HFFc6 (cell line): ENCODE data around the gene NSF. TPM values are rescaled to one million over a fixed set of nuclear protein-coding genes. Genes with fewer than 3 reads are reported as not detected.
A peak's percentile ranks its signal among the peaks of the same experiment; 100 is the strongest.
"Not testable (repeated sequence)": the region's sequence is repeated elsewhere in the genome, so short reads cannot be mapped to it uniquely, and the experiment has no call there.

Source experiments
- DNase-seq: peaks from one replicate; pipeline ENCODE4 v3.0.0-alpha.2; 2018
- H3K27ac Mint-ChIP-seq: 2 replicates; pipeline ENCODE4 v1.8.0; 2020; ENCODE audit warnings: mild to moderate bottlenecking, mixed read lengths
- H3K27me3 Mint-ChIP-seq: 2 replicates; pipeline ENCODE4 v1.8.0; 2021; ENCODE audit warnings: mild to moderate bottlenecking, moderate library complexity, mixed read lengths; ENCODE audit not compliant: insufficient read depth
- H3K36me3 Mint-ChIP-seq: 2 replicates; pipeline ENCODE4 v1.8.0; 2021; ENCODE audit warnings: low read depth, mixed read lengths
- H3K4me1 Mint-ChIP-seq: 2 replicates; pipeline ENCODE4 v1.8.0; 2020; ENCODE audit warnings: low read depth, mixed read lengths
- H3K4me3 Mint-ChIP-seq: 2 replicates; pipeline ENCODE4 v1.8.0; 2020; ENCODE audit warnings: mild to moderate bottlenecking, moderate library complexity, mixed read lengths
- H3K9me3 Mint-ChIP-seq: 2 replicates; pipeline ENCODE4 v1.8.0; 2020; ENCODE audit warnings: mild to moderate bottlenecking, mixed read lengths
- CTCF ChIP-seq: fragments of 200-600 bp; sonication (generic); IDR thresholded peaks from 2 replicates; pipeline ENCODE4 v1.5.0; 2021; ENCODE audit warnings: antibody characterized with exemption, mild to moderate bottlenecking
- total RNA-seq, 6 experiments: library from RNA; stranded (reverse); fragmentation: NEBNext Ultra II Directional; extraction: Animal tissue kit (Norgen Biotek cat#: 25700); gene quantifications; 2 replicates in 1 of 6; 3 replicates in 5 of 6; pipeline ENCODE4 v1.2.3, GENCODE V29; 2021

The NSF gene
- total RNA-seq, 6 experiments from 2014 or later, result 87.7 to 118 (median 113) TPM

- H3K4me3 Mint-ChIP-seq, H3K4me1 Mint-ChIP-seq, H3K27ac Mint-ChIP-seq, H3K9me3 Mint-ChIP-seq, H3K27me3 Mint-ChIP-seq, H3K36me3 Mint-ChIP-seq: not testable (repeated sequence)
- TF ChIP-seq CTCF, result peak; percentile 44
- DNase-seq, result peak; percentile 2
Measured at GRCh38 chr17:46641861-46642656, 51.6 kb downstream of the NSF start.

- not testable (repeated sequence) for H3K36me3 Mint-ChIP-seq, H3K27ac Mint-ChIP-seq, H3K9me3 Mint-ChIP-seq, DNase-seq, H3K4me1 Mint-ChIP-seq, H3K27me3 Mint-ChIP-seq, H3K4me3 Mint-ChIP-seq
Measured at GRCh38 chr17:46647251-46647650, 56.8 kb downstream of the NSF start.

GRCh38 chr17:46647688-46648278, 57.3 kb downstream of the NSF start:
- H3K9me3 Mint-ChIP-seq, H3K4me1 Mint-ChIP-seq, H3K36me3 Mint-ChIP-seq, H3K4me3 Mint-ChIP-seq, H3K27ac Mint-ChIP-seq, H3K27me3 Mint-ChIP-seq, DNase-seq: not testable (repeated sequence)

- not testable (repeated sequence) for H3K27me3 Mint-ChIP-seq, H3K36me3 Mint-ChIP-seq, H3K4me3 Mint-ChIP-seq, H3K4me1 Mint-ChIP-seq, DNase-seq, H3K9me3 Mint-ChIP-seq, H3K27ac Mint-ChIP-seq
Measured at GRCh38 chr17:46649246-46649645, 58.8 kb downstream of the NSF start.

- H3K4me3 Mint-ChIP-seq, H3K27me3 Mint-ChIP-seq, H3K9me3 Mint-ChIP-seq, DNase-seq, H3K27ac Mint-ChIP-seq, H3K36me3 Mint-ChIP-seq, H3K4me1 Mint-ChIP-seq: not testable (repeated sequence)
Measured at GRCh38 chr17:46652024-46652643, 61.7 kb downstream of the NSF start.

- H3K36me3 Mint-ChIP-seq, H3K4me3 Mint-ChIP-seq, DNase-seq: not testable (repeated sequence)
Measured at GRCh38 chr17:46658235-46658634, 67.8 kb downstream of the NSF start.

GRCh38 chr17:46659702-46660101, 69.2 kb downstream of the NSF start:
- not testable (repeated sequence) for H3K36me3 Mint-ChIP-seq, H3K4me3 Mint-ChIP-seq, H3K27me3 Mint-ChIP-seq, H3K9me3 Mint-ChIP-seq, H3K27ac Mint-ChIP-seq, H3K4me1 Mint-ChIP-seq, DNase-seq

More at GRCh38 chr17:46658235-46658634, 67.8 kb downstream of the NSF start:
- not testable (repeated sequence) for H3K27ac Mint-ChIP-seq, H3K27me3 Mint-ChIP-seq, H3K9me3 Mint-ChIP-seq, H3K4me1 Mint-ChIP-seq

GRCh38 chr17:46663123-46663522, 72.7 kb downstream of the NSF start:
- not testable (repeated sequence) for H3K4me3 Mint-ChIP-seq, H3K36me3 Mint-ChIP-seq, H3K9me3 Mint-ChIP-seq, H3K27me3 Mint-ChIP-seq, H3K4me1 Mint-ChIP-seq, DNase-seq, H3K27ac Mint-ChIP-seq

GRCh38 chr17:46663552-46663951, 73.1 kb downstream of the NSF start:
- not testable (repeated sequence) for H3K4me3 Mint-ChIP-seq, H3K27me3 Mint-ChIP-seq, H3K36me3 Mint-ChIP-seq, H3K4me1 Mint-ChIP-seq, DNase-seq, H3K9me3 Mint-ChIP-seq, H3K27ac Mint-ChIP-seq

GRCh38 chr17:46665969-46666368, 75.5 kb downstream of the NSF start:
- not testable (repeated sequence) for H3K36me3 Mint-ChIP-seq, H3K4me1 Mint-ChIP-seq, H3K27ac Mint-ChIP-seq, DNase-seq, H3K4me3 Mint-ChIP-seq, H3K27me3 Mint-ChIP-seq, H3K9me3 Mint-ChIP-seq

- H3K4me3 Mint-ChIP-seq, H3K4me1 Mint-ChIP-seq, H3K36me3 Mint-ChIP-seq, H3K27ac Mint-ChIP-seq, DNase-seq, H3K27me3 Mint-ChIP-seq, H3K9me3 Mint-ChIP-seq: not testable (repeated sequence)
Measured at GRCh38 chr17:46670789-46671188, 80.3 kb downstream of the NSF start.

- not testable (repeated sequence) for H3K4me1 Mint-ChIP-seq, DNase-seq, H3K27ac Mint-ChIP-seq, H3K9me3 Mint-ChIP-seq, H3K4me3 Mint-ChIP-seq, H3K36me3 Mint-ChIP-seq, H3K27me3 Mint-ChIP-seq
Measured at GRCh38 chr17:46672777-46673176, 82.3 kb downstream of the NSF start.

- not testable (repeated sequence) for H3K4me3 Mint-ChIP-seq, H3K27ac Mint-ChIP-seq, H3K36me3 Mint-ChIP-seq, H3K27me3 Mint-ChIP-seq, DNase-seq, H3K4me1 Mint-ChIP-seq, H3K9me3 Mint-ChIP-seq
Measured at GRCh38 chr17:46677819-46678218, 87.3 kb downstream of the NSF start.
